Stimulated activated CD8-positive, alpha-beta memory T cell treated with anti-CD3 and anti-CD28 coated beads, Interleukin-12 subunit alpha, Interleukin-12 subunit beta, amount 100 ng/mL, for 24 hours (primary cell): Measurements from ENCODE around the gene EXOC6B.

Source experiments
- DNase-seq: peaks from one replicate; pipeline ENCODE4 v3.0.0-alpha.2; 2020; ENCODE audit errors: extremely low read depth

EXOC6B gene

GRCh38 chr2:72738096-72738495 lies 87.7 kb downstream of the EXOC6B start:
- DNase-seq, result no peak

GRCh38 chr2:72734432-72734831 lies 91.4 kb downstream of the EXOC6B start:
- DNase-seq, result no peak

GRCh38 chr2:72731116-72731515 lies 94.7 kb downstream of the EXOC6B start:
- no peak for DNase-seq

GRCh38 chr2:72727356-72727755 lies 98.5 kb downstream of the EXOC6B start:
- no peak for DNase-seq

- no peak for DNase-seq
Observed at GRCh38 chr2:72723769-72724370, 102.0 kb downstream of the EXOC6B start.

- no peak for DNase-seq
Observed at GRCh38 chr2:72722492-72723070, 103.3 kb downstream of the EXOC6B start.

- no peak for DNase-seq
Observed at GRCh38 chr2:72719416-72719815, 106.4 kb downstream of the EXOC6B start.

GRCh38 chr2:72718876-72719275 lies 107.0 kb downstream of the EXOC6B start:
- DNase-seq, result no peak

GRCh38 chr2:72716601-72717000 lies 109.2 kb downstream of the EXOC6B start:
- DNase-seq, result no peak

GRCh38 chr2:72713857-72714256 lies 112.0 kb downstream of the EXOC6B start:
- no peak for DNase-seq

- no peak for DNase-seq
Observed at GRCh38 chr2:72712977-72713376, 112.9 kb downstream of the EXOC6B start.

GRCh38 chr2:72712304-72712703 lies 113.5 kb downstream of the EXOC6B start:
- DNase-seq, result no peak

GRCh38 chr2:72710418-72711152 lies 115.2 kb downstream of the EXOC6B start:
- DNase-seq, result no peak

GRCh38 chr2:72708236-72708635 lies 117.6 kb downstream of the EXOC6B start:
- no peak for DNase-seq

- DNase-seq, result no peak
Observed at GRCh38 chr2:72698300-72698699, 127.5 kb downstream of the EXOC6B start.

GRCh38 chr2:72696559-72696958 lies 129.3 kb downstream of the EXOC6B start:
- DNase-seq, result no peak

GRCh38 chr2:72695676-72696075 lies 130.2 kb downstream of the EXOC6B start:
- no peak for DNase-seq

GRCh38 chr2:72694715-72695496 lies 130.9 kb downstream of the EXOC6B start:
- no peak for DNase-seq

GRCh38 chr2:72689579-72690195 lies 136.1 kb downstream of the EXOC6B start:
- no peak for DNase-seq

GRCh38 chr2:72685638-72686213 lies 140.1 kb downstream of the EXOC6B start:
- DNase-seq, result no peak

- no peak for DNase-seq
Observed at GRCh38 chr2:72682061-72682460, 143.8 kb downstream of the EXOC6B start.
